K562 (cell line): ENCODE data around the gene DBP. TPM values are rescaled to one million over a fixed set of nuclear protein-coding genes. Genes with fewer than 3 reads are reported as not detected.
A peak's percentile ranks its signal among the peaks of the same experiment; 100 is the strongest.

Experiments
- ARID3A ChIP-seq: IDR thresholded peaks from 2 replicates; pipeline ENCODE4 v1.6.1; 2012; ENCODE audit warnings: low read depth, low read length, improper control_type of control experiment, borderline replicate concordance
- HINFP ChIP-seq: fragments of 450-650 bp; conservative IDR thresholded peaks from 2 replicates; pipeline ENCODE4 v1.6.1; 2016; ENCODE audit warnings: missing genetic modification characterization, low read depth, mild to moderate bottlenecking, control low read depth, missing compliant biosample characterization
- ILK ChIP-seq: fragments of 450-650 bp; IDR thresholded peaks from 2 replicates; pipeline ENCODE4 v1.6.1; 2016; ENCODE audit warnings: missing genetic modification characterization, low read depth, mild to moderate bottlenecking, missing compliant biosample characterization, moderate library complexity, borderline replicate concordance
- KAT2B ChIP-seq: IDR thresholded peaks from one replicate; pipeline ENCODE4 v1.6.1; 2012; ENCODE audit warnings: low read depth, mild to moderate bottlenecking, control low read depth, inconsistent platforms, low read length, moderate library complexity
- KLF10 ChIP-seq: fragments of 250-450 bp; sonication (Bioruptor Pico); IDR thresholded peaks from 2 replicates; pipeline ENCODE4 v1.6.1; 2021; ENCODE audit warnings: matching md5 sums
- MTA1 ChIP-seq: fragments of 450-650 bp; IDR thresholded peaks from 2 replicates; pipeline ENCODE4 v1.6.1; 2017; ENCODE audit warnings: borderline replicate concordance
- MYBL2 ChIP-seq, 2 experiments: fragments of 450-650 bp in 1 of 2; sonication (generic) in 1 of 2; formaldehyde crosslinking in 1 of 2; IDR thresholded peaks; 2 replicates each; pipeline versions ENCODE4 v1.6.1 to v1.8.1; 2017 to 2022; ENCODE audit warnings: borderline replicate concordance in 1 of 2, inconsistent platforms in 1 of 2, low read depth in 1 of 2, mild to moderate bottlenecking in 1 of 2, missing genetic modification reagents in 1 of 2, moderate library complexity in 1 of 2
- SAFB2 ChIP-seq: fragments of 200-400 bp; formaldehyde crosslinking; IDR thresholded peaks from 2 replicates; pipeline ENCODE4 v1.6.1; 2018; ENCODE audit warnings: borderline replicate concordance, low read length, low read depth, moderate library complexity; ENCODE audit not compliant: severe bottlenecking
- SRSF7 ChIP-seq: fragments of 200-400 bp; formaldehyde crosslinking; optimal IDR thresholded peaks from 2 replicates; pipeline ENCODE3; 2017; ENCODE audit warnings: mild to moderate bottlenecking, low read depth, low read length
- TSHZ1 ChIP-seq: fragments of 250-450 bp; sonication (Bioruptor Pico); IDR thresholded peaks from 2 replicates; pipeline ENCODE4 v1.4.0; 2020; ENCODE audit warnings: mild to moderate bottlenecking, moderate library complexity
- ZNF282 ChIP-seq: sonication (generic); formaldehyde crosslinking; IDR thresholded peaks from 2 replicates; pipeline ENCODE4 v1.8.1; 2023; ENCODE audit warnings: missing genetic modification reagents
- polyA plus RNA-seq, 8 experiments: library from polyadenylated mRNA; depleted of rRNA in 4 of 8; stranded (reverse) in 5 of 8; unstranded in 3 of 8; fragments of >200 nt; fragmentation: Nextera tagmentation in 2 of 8; fragmentation: Illumina TruSeq in 1 of 8; extraction: Ambion mirVana in 2 of 8; extraction: Trizol in 1 of 8; gene quantifications; 2 replicates each; pipeline versions ENCODE4 v1.2.1 to v1.2.3, GENCODE V29; 2011 to 2014; ENCODE audit warnings: inconsistent platforms in 1 of 8, missing spikeins in 1 of 8
- total RNA-seq, 7 experiments: library from RNA; depleted of rRNA in 6 of 7; stranded (reverse); fragments of >200 nt in 6 of 7; fragmentation: Illumina TruSeq in 2 of 7; extraction: Trizol in 2 of 7; gene quantifications; 2 replicates each; pipeline versions ENCODE4 v1.2.1 to v1.2.3, GENCODE V29; 2011 to 2021; ENCODE audit warnings: low replicate concordance in 1 of 7
- TF ChIP-seq, protein P1 (sequence below): fragments of 450-650 bp; formaldehyde crosslinking; IDR thresholded peaks from 2 replicates; pipeline ENCODE4 v1.4.0; 2020; ENCODE audit warnings: mild to moderate bottlenecking, moderate library complexity

DBP gene
- total and polyA plus RNA-seq, 9 of the 15 experiments (the other 6 are each of a cell fraction or from before 2014, with no cell fraction given): 0.25 to 5.5 (median 1.8) TPM

GRCh38 chr19:48619692-48620585 lies 17.2 kb downstream of the DBP start (continued):
- TF ChIP-seq ILK: no peak
- no peak for TF ChIP-seq MTA1
- TF ChIP-seq TSHZ1: no peak
- TF ChIP-seq HINFP (tag): no peak
- no peak for TF ChIP-seq ZNF282 (CRISPR knock-in tag)
- TF ChIP-seq ARID3A: no peak
- TF ChIP-seq SAFB2: no peak
- no peak for TF ChIP-seq KLF10 (CRISPR knock-in tag)
- no peak for TF ChIP-seq KAT2B
- no peak for TF ChIP-seq MYBL2 (IDR thresholded peaks at IDR 0.05; ENCODE audit: low read depth)
- TF ChIP-seq MYBL2 (CRISPR knock-in tag; IDR thresholded peaks at IDR 0.05; ENCODE audit: borderline replicate concordance): no peak
- TF ChIP-seq SRSF7: no peak
- TF ChIP-seq, protein P1, sequence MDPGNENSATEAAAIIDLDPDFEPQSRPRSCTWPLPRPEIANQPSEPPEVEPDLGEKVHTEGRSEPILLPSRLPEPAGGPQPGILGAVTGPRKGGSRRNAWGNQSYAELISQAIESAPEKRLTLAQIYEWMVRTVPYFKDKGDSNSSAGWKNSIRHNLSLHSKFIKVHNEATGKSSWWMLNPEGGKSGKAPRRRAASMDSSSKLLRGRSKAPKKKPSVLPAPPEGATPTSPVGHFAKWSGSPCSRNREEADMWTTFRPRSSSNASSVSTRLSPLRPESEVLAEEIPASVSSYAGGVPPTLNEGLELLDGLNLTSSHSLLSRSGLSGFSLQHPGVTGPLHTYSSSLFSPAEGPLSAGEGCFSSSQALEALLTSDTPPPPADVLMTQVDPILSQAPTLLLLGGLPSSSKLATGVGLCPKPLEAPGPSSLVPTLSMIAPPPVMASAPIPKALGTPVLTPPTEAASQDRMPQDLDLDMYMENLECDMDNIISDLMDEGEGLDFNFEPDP (CRISPR knock-in tag): peak; percentile 68; the same call in 1 of the 2 replicates
